HCT116 (cell line): ENCODE results near the gene DGCR6L. TPM values are rescaled to one million over a fixed set of nuclear protein-coding genes. Genes with fewer than 3 reads are reported as not detected.
"Not testable (repeated sequence)": the region's sequence is repeated elsewhere in the genome, so short reads cannot be mapped to it uniquely, and the experiment has no call there.

Source experiments
- ATAC-seq: fragments of 200-7000 bp; cut with Tn5 transposase; 2 replicates; pipeline ENCODE4 v1.9.1; 2020; ENCODE audit warnings: mild to moderate bottlenecking, moderate library complexity
- Bru-seq: library from RNA; stranded (reverse); fragments of 400-500 nt; gene quantifications from one replicate; lab custom pipeline; 2021; lab: Mats Ljungman, UMichigan
- BruChase-seq, 2 experiments: library from RNA; stranded (reverse); fragments of 400-500 nt; gene quantifications; one replicate each; lab custom pipeline; 2021; lab: Mats Ljungman, UMichigan
- BruUV-seq: library from RNA; stranded (reverse); fragments of 400-500 nt; replicated peaks from 2 replicates; lab custom pipeline; 2021; lab: Mats Ljungman, UMichigan
- CTCF ChIA-PET: fragments of 300-600 bp; sonication (Branson Sonifier 250); formaldehyde crosslinking; loops from one replicate; lab custom pipeline; 2021; ENCODE audit warnings: antibody characterized with exemption; lab: Charles Lee
- POLR2A ChIA-PET: fragments of 300-600, 350-600 bp; sonication (Branson Sonifier 250); formaldehyde crosslinking; loops from one replicate; lab custom pipeline; 2021; ENCODE audit warnings: antibody characterized with exemption; lab: Charles Lee
- RAD21 ChIA-PET, 2 experiments: fragments of 300-600 bp; sonication (Branson Sonifier 250); formaldehyde crosslinking; loops; one replicate each; lab custom pipeline; 2023; ENCODE audit warnings: low total read pairs in 2 of 2; ENCODE audit not compliant: uncharacterized antibody in 2 of 2, unreplicated experiment in 2 of 2, low non-redundant PET in 1 of 2; lab: Charles Lee
- DNase-seq: peaks from one replicate; pipeline ENCODE4 v3.0.0-alpha.2; 2010; ENCODE audit warnings: low read depth, low spot score
- H2AFZ ChIP-seq: fragments of 200-600 bp; shearing (Covaris generic), sonication (generic); 2 replicates; pipeline ENCODE4 v1.6.1; 2017; ENCODE audit warnings: low read depth, mixed run types, mixed read lengths, antibody characterized with exemption, low read length; ENCODE audit not compliant: poor library complexity, severe bottlenecking
- H3K27ac ChIP-seq: 2 replicates; pipeline ENCODE4 v1.5.1; 2012; ENCODE audit warnings: low read depth, low read length
- H3K27me3 ChIP-seq: fragments of 200-600 bp; sonication (generic); 2 replicates; pipeline ENCODE4 v1.6.1; 2016; ENCODE audit warnings: mixed run types, low read length, mixed read lengths; ENCODE audit not compliant: insufficient read depth
- H3K36me3 ChIP-seq, 2 experiments: fragments of 200-500 bp in 1 of 2; fragments of 200-600 bp in 1 of 2; sonication (Bioruptor generic) in 1 of 2; sonication (generic) in 1 of 2; 2 replicates each; pipeline versions ENCODE4 v1.5.1 to v1.6.1; 2014 to 2016; ENCODE audit warnings: low read length in 2 of 2, inconsistent platforms in 1 of 2, mixed read lengths in 1 of 2, mixed run types in 1 of 2; ENCODE audit not compliant: insufficient read depth in 2 of 2, control insufficient read depth in 1 of 2
- H3K4me1 ChIP-seq, 2 experiments: fragments of 200-600 bp in 1 of 2; sonication (generic) in 1 of 2; 2 replicates each; pipeline versions ENCODE4 v1.5.1 to v1.6.1; 2012 to 2017; ENCODE audit warnings: low read length in 2 of 2, inconsistent platforms in 1 of 2, mild to moderate bottlenecking in 1 of 2, mixed read lengths in 1 of 2, mixed run types in 1 of 2, moderate library complexity in 1 of 2; ENCODE audit not compliant: insufficient read depth in 2 of 2, control insufficient read depth in 1 of 2
- H3K4me2 ChIP-seq: fragments of 200-600 bp; sonication (generic); 2 replicates; pipeline ENCODE4 v1.6.1; 2017; ENCODE audit warnings: mixed run types, low read length, mixed read lengths
- H3K4me3 ChIP-seq, 2 experiments: fragments of 200-600 bp in 1 of 2; sonication (generic) in 1 of 2; replicated peaks in 1 of 2; 2 replicates each; pipeline ENCODE4 v1.5.1; 2011 to 2016; ENCODE audit warnings: low read length in 2 of 2, control low read depth in 1 of 2, low read depth in 1 of 2, mild to moderate bottlenecking in 1 of 2, mixed read lengths in 1 of 2, mixed run types in 1 of 2
- H3K79me2 ChIP-seq: fragments of 200-600 bp; sonication (generic); 2 replicates; pipeline ENCODE4 v1.6.1; 2017; ENCODE audit warnings: mild to moderate bottlenecking, mixed run types, low read length, moderate library complexity, mixed read lengths; ENCODE audit not compliant: insufficient read depth
- H3K9ac ChIP-seq: fragments of 200-600 bp; sonication (generic); 2 replicates; pipeline ENCODE4 v1.6.1; 2016; ENCODE audit warnings: low read length, mixed read lengths
- H3K9me2 ChIP-seq: fragments of 200-600 bp; sonication (generic), shearing (Covaris generic); 2 replicates; pipeline ENCODE4 v1.6.1; 2017; ENCODE audit warnings: mixed run types, mild to moderate bottlenecking, moderate library complexity; ENCODE audit not compliant: insufficient read depth
- H3K9me3 ChIP-seq, 2 experiments: fragments of 200-500 bp in 1 of 2; fragments of 200-600 bp in 1 of 2; sonication (Bioruptor generic) in 1 of 2; sonication (generic) in 1 of 2; 2 replicates each; pipeline ENCODE4 v1.6.1; 2014 to 2017; ENCODE audit warnings: low read length in 2 of 2, mixed read lengths in 2 of 2, inconsistent platforms in 1 of 2, low read depth in 1 of 2, mild to moderate bottlenecking in 1 of 2, mixed run types in 1 of 2, moderate library complexity in 1 of 2; ENCODE audit not compliant: control insufficient read depth in 1 of 2, insufficient read depth in 1 of 2
- H4K20me1 ChIP-seq: fragments of 200-600 bp; sonication (generic), shearing (Covaris generic); 2 replicates; pipeline ENCODE4 v1.6.1; 2017; ENCODE audit warnings: mixed run types, mild to moderate bottlenecking, moderate library complexity; ENCODE audit not compliant: insufficient read depth
- ATF3 ChIP-seq: IDR thresholded peaks from 2 replicates; pipeline ENCODE4 v1.6.1; 2012
- CEBPB ChIP-seq: IDR thresholded peaks from 2 replicates; pipeline ENCODE4 v1.6.1; 2012; ENCODE audit warnings: low read depth
- EGR1 ChIP-seq: IDR thresholded peaks from 2 replicates; pipeline ENCODE4 v1.6.1; 2012; ENCODE audit warnings: low read depth
- EZH2 ChIP-seq: fragments of 200-600 bp; sonication (generic); IDR thresholded peaks from 2 replicates; pipeline ENCODE4 v1.6.1; 2017; ENCODE audit warnings: antibody characterized with exemption, mixed run types
- EZH2phosphoT487 ChIP-seq: fragments of 200-600 bp; IDR thresholded peaks from 2 replicates; pipeline ENCODE4 v1.6.1; 2018; ENCODE audit warnings: antibody characterized with exemption, borderline replicate concordance
- FOSL1 ChIP-seq: IDR thresholded peaks from 2 replicates; pipeline ENCODE4 v1.6.1; 2012; ENCODE audit warnings: low read depth
- MAX ChIP-seq: IDR thresholded peaks from 2 replicates; pipeline ENCODE4 v1.6.1; 2012
- POLR2A ChIP-seq: IDR thresholded peaks from 2 replicates; pipeline ENCODE4 v1.7.0; 2011; ENCODE audit warnings: borderline replicate concordance; ENCODE audit not compliant: insufficient read depth, insufficient read length; ENCODE audit errors: extremely low read depth
- POLR2AphosphoS5 ChIP-seq: IDR thresholded peaks from 2 replicates; pipeline ENCODE4 v1.6.1; 2011; ENCODE audit warnings: mild to moderate bottlenecking, low read depth, low read length, moderate library complexity
- SIN3A ChIP-seq: IDR thresholded peaks from 2 replicates; pipeline ENCODE4 v1.6.1; 2012; ENCODE audit warnings: low read depth
- SP1 ChIP-seq: IDR thresholded peaks from 2 replicates; pipeline ENCODE4 v1.6.1; 2012; ENCODE audit warnings: low read depth
- SRF ChIP-seq: IDR thresholded peaks from 2 replicates; pipeline ENCODE4 v1.6.1; 2012; ENCODE audit warnings: low read depth
- TCF7L2 ChIP-seq: IDR thresholded peaks from 2 replicates; pipeline ENCODE4 v1.7.0; 2011; ENCODE audit warnings: borderline replicate concordance, inconsistent platforms; ENCODE audit not compliant: insufficient read depth, insufficient read length; ENCODE audit errors: extremely low read depth
- YY1 ChIP-seq: IDR thresholded peaks from 2 replicates; pipeline ENCODE4 v1.6.1; 2011; ENCODE audit warnings: low read length, low read depth, moderate library complexity, mild to moderate bottlenecking; ENCODE audit not compliant: insufficient replicate concordance; ENCODE audit errors: extremely low read depth
- ZBTB33 ChIP-seq: IDR thresholded peaks from 2 replicates; pipeline ENCODE4 v1.6.1; 2011; ENCODE audit warnings: mild to moderate bottlenecking, low read length, moderate library complexity; ENCODE audit not compliant: insufficient replicate concordance; ENCODE audit errors: extremely low read depth
- ZFX ChIP-seq: fragments of 450-650 bp; IDR thresholded peaks from 2 replicates; pipeline ENCODE4 v1.6.1; 2017
- ZNF274 ChIP-seq: fragments of 200-500 bp; sonication (Bioruptor generic); IDR thresholded peaks from 2 replicates; pipeline ENCODE4 v1.6.1; 2014; ENCODE audit warnings: mild to moderate bottlenecking, low read depth, low read length, inconsistent platforms
- intact Hi-C: fragments of 100-400 bp; cut with micrococcal nuclease; formaldehyde crosslinking; loops from 2 replicates; pipeline ENCODE4 v1.10.0; 2022
- long read RNA-seq: library from polyadenylated mRNA; unstranded; transcript quantifications from one replicate; pipeline ENCODE4 v2.0.0, GENCODE V29; 2021; ENCODE audit not compliant: unreplicated experiment
- polyA plus RNA-seq: library from polyadenylated mRNA; unstranded; fragments of >200 nt; gene quantifications from 2 replicates; pipeline ENCODE4 v1.2.1, GENCODE V29; 2012; ENCODE audit warnings: missing spikeins
- total RNA-seq: library from RNA; stranded (reverse); gene quantifications from one replicate; pipeline ENCODE4 v1.2.1, GENCODE V29; 2021; ENCODE audit not compliant: unreplicated experiment

Gene DGCR6L
- total RNA-seq (44.9 TPM), Bru-seq, nascent RNA (percentile 46 among the genes with signal in this experiment), BruChase-seq, experiment 1, labeled RNA remaining after a 6-hour chase (percentile 61 among the genes with signal in this experiment), BruChase-seq, experiment 2, labeled RNA remaining after a 2-hour chase (percentile 62 among the genes with signal in this experiment)
- polyA plus RNA-seq: 40.2 and 51.1 TPM in 2 replicates
- long read RNA-seq, transcript DGCR6L-203 (4 exons, 935 nt): minor isoform, 5 of 90 reads
- long read RNA-seq, transcript DGCR6L-201 (5 exons, 1,154 nt): major isoform, 73 of 90 reads
- long read RNA-seq, partial matches to known transcripts: 6 of 90 reads
- long read RNA-seq, other reads (novel, unspliced or antisense): 6 of 90 reads

- no peaks in the 10 kb centered on the region for H4K20me1 ChIP-seq
- RAD21 ChIA-PET: no interaction called here
- TF ChIP-seq ZBTB33 (no peak), YY1 (no peak), ZFX (peak; percentile 70; the same call in 1 of the 2 replicates), POLR2AphosphoS5 (peak; percentile 87), ZNF274 (no peak), EZH2phosphoT487 (no peak), CEBPB (no peak), ATF3 (no peak), FOSL1 (no peak; the same call in 1 of the 2 replicates), SIN3A (peak; percentile 62), TCF7L2 (no peak), MAX (peak; percentile 57; the same call in 1 of the 2 replicates), EZH2 (no peak), SRF (no peak), SP1 (peak; percentile 69), POLR2A (peak; percentile 72), EGR1 (peak; percentile 61; the same call in 1 of the 2 replicates)
- TF ChIP-seq, all 23 proteins: peak for 7
- Histone ChIP-seq H3K27me3 (no peaks in the 10 kb centered on the region), H3K4me3 (peak within 1 kb of the TSS; percentile 88 to 97), H3K9me2 (no peaks in the 10 kb centered on the region), H3K4me2 (peak within 1 kb of the TSS; percentile 95), H3K36me3 (no peaks in the 10 kb centered on the region), H3K4me1 (peaks cover 5 to 41% of the 10 kb centered on the region in 2 experiments), H3K27ac (peak within 1 kb of the TSS; percentile 91), H3K9ac (peak within 1 kb of the TSS; percentile 91), H3K79me2 (peaks cover 10% of the 10 kb centered on the region; the same call in 1 of the 2 replicates), H3K9me3 (no peaks in the 10 kb centered on the region), H2AFZ (no peak within 1 kb of the TSS)
- ChIA-PET POLR2A (interaction anchor here (0.9 to 1.0 kb wide), 2 partner anchors 21 to 25 kb away, joined by 3 to 6 read pairs; no protein-coding TSS in a partner anchor), CTCF (interaction anchor here (0.8 to 1.1 kb wide), 3 partner anchors 21 to 136 kb away, joined by 3 to 6 read pairs (median 6); no protein-coding TSS in a partner anchor)
- TSS peak; percentile 75 for BruUV-seq
- intact Hi-C loops: no loop called here
- ATAC-seq: peak; percentile 78
- DNase-seq: peak; percentile 90
Measured at GRCh38 chr22:20319745-20320658, at the start of gene DGCR6L. DGCR6L (minus strand) TSS chr22:20320060; CDS start chr22:20319988, 72 bp downstream.

DNA sequence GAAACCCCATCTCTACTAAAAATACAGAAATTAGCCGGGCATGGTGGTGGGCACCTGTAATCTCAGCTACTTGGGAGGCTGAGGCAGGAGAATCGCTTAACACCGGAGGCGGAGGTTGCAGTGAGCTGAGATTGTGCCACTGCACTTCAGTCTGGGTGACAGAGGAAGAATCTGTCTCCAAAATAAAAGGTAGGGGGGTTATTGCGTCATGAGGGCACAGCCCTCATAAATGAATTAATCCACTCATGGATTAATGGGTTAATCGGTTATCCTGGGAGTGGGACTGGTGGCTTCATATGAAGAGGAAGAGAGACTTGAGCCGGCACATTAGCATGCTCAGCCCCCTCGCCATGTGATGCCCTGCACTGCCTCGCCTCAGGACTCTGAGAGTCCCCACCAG, 49.0 kb upstream of the DGCR6L start:
- ATAC-seq, H3K9ac ChIP-seq, DNase-seq, POLR2A ChIA-PET, RAD21 ChIA-PET, H3K79me2 ChIP-seq, H3K27me3 ChIP-seq, H3K9me2 ChIP-seq, H3K4me1 ChIP-seq, H3K4me3 ChIP-seq, H3K27ac ChIP-seq, BruUV-seq, H3K36me3 ChIP-seq, H3K4me2 ChIP-seq, H4K20me1 ChIP-seq, H3K9me3 ChIP-seq, intact Hi-C loops, H2AFZ ChIP-seq, CTCF ChIA-PET: not testable (repeated sequence)
